NCI-H748 treated with DMSO at 0.1 percent for 48 hours (cell line): ENCODE data around the gene CDC42EP5.
"Not testable (repeated sequence)": the region's sequence is repeated elsewhere in the genome, so short reads cannot be mapped to it uniquely, and the experiment has no call there.

Source experiments
- DNase-seq: peaks from one replicate; lab custom pipeline; 2025; lab: John Stamatoyannopoulos, UW

CDC42EP5 gene, protein sequence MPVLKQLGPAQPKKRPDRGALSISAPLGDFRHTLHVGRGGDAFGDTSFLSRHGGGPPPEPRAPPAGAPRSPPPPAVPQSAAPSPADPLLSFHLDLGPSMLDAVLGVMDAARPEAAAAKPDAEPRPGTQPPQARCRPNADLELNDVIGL

DNA sequence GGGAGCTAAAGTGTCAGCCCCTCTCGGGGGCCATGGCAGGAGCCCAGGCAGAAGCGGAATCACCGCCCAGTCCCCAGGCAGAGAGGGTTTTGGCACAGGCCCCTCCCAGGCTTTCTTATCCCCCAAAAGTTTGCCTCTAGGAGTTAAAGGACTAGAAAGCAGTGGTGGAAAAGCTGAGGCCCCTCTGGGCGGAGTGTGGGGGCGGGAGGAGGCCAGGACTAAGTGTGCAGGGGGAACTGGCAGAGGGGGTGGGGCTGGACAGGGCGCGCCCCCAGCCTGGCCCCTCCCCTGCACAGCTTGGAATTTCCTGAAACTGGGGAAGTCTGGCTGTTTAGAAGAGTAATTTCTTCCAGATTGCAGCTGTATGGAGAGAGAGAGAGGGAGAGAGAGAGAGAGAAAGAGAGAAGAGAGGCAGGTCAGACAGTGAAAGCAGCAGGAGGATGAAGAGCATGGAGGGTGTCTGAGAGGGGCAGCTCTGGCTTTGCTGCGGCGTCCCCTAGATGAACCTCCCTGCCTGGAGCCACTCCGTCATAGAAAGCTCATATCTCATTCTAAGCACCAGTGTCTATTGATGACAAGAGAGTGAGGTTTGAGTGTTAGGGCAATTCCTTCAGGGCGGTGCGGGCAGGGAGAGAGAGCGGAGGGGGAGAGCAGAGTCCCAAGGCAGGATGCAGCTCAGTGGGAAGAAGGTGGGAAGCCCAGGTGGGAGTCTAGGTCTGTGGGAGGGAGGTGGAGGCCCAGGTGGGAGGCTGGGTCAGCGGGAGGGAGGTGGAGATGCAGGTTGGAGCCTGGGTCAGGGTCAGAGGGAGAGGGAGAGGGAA lies at the start of gene CDC42EP5:
Gene CDC42EP5 (minus strand): TSS at position 226 of the 821 bp plus-strand sequence. CDS start 7,749 bp downstream, outside the sequence.
- DNase-seq, result no peak

DNA sequence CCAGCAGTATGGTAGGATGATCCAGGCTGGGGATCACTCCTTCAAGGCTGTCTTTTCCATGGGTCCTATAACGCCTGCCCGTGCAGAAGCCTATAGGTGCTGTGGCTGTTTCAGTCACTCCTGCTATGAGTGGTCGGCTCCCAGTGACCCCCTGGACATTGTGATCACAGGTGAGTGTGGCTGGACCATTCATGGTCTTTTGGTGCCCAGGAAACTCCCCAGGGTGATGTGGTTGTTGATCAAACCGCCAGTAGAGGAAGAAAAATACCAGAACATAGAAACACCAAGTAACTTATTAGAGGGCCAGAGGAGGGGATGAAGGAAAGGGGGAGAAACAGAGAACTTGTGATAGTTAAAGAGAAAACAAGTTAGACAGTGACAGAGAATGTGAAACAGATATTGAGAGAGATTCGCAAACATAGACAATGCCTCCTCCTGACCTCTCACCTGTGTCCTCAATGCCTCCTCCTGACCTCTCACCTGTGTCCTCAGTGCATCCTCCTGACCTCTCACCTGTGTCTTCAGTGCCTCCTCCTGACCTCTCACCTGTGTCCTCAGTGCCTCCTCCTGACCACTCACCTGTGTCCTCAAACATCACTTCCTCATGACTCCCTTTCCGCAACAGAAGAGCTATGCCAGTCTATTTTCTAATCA lies 48.9 kb upstream of the CDC42EP5 start:
- DNase-seq, result no peak

DNA sequence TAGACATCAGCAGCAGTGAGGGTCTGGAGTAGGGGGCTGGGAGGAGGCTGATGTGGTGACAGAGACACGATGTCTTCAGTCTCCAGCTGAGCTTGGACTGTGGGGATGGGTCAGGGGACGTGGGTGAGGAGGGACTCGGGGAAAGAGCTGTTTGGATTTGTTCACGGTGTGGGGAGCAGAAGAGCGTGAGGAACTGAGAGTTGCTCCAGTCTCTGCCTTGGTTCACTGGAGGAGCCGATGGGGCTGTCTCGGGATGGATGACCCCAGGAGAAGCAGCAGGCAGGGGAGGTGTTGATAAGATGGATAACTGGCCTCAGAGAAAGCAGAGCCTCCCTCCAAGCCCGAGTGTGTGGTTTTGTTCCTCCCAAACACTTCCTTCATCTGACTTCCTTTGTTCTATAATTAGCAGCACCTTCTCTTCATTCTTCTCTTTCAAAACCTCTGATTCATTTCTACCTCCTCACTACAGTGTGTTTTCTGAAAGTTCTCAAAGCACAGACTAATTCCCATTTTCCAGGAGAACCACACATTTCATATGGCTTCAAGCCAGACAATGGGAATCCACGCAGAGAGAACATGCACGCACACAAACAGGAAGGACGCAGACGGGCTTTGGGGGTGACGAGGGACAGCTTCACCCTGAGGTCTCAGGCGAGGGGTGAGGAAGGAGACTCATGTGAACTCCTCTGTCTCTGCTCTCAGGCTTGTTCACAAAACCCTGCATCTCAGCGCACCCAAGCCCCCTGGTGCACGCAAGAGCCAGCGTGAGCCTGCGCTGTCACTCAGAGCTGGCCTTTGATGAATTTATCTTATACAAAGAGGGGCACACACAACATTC lies 48.1 kb upstream of the CDC42EP5 start:
- no peak for DNase-seq

DNA sequence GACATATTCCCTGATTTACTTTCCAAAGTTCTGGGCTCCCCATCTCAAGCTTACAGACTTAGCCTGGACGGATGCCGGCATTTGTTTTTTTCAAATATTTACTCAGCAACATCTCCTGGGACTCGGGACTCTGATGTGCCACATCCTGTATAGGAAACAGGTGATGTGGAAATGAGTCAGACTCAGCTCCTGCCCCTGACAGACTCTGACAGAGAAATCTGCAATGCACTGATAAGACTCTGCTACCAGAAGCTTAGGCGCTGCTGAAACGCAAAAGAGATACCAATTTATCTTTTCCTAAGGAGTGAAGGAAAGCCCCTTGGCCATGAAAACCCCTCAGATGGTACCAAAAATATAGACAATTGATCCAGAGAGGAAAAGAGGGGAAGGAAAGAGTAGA lies 45.7 kb upstream of the CDC42EP5 start:
- DNase-seq, result no peak

DNA sequence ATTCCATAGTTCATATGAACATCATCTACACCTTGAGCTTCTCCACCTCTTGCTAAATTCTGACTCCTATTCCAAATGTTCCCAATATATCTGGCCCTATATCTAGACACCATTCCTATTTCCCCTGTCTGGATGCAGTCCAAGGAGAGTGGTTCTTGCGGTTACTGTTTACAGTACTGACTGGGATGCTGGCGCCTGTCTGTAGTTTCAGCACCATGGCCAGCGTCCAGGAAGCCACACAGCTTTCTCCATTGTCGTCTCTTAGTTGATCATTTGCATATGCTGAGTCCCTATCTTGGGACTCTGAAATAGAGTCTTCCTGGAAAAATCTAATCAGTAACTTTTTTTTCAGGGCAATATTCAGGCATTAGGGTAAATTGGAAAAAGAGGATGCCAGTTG lies 44.4 kb upstream of the CDC42EP5 start:
- no peak for DNase-seq

DNA sequence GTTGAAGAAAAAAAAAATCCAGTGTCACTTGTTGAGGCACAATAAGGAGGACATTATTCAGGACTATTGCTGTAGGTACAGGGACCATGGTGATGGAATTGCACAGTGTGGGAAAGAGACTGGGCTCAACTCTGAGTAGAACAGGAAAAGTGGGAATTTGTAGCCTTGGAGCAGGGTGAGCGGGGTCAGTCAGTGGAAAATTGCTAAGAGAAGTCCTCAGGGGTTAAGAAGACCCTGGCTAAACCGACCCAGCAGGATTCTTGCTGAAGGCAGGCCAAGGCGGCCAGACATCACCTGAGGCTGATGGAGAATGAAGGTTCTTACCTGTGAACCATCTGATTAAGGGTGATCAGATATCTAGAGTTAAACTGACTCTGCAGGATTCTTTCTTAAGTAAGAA lies 42.1 kb upstream of the CDC42EP5 start:
- no peak for DNase-seq

DNA sequence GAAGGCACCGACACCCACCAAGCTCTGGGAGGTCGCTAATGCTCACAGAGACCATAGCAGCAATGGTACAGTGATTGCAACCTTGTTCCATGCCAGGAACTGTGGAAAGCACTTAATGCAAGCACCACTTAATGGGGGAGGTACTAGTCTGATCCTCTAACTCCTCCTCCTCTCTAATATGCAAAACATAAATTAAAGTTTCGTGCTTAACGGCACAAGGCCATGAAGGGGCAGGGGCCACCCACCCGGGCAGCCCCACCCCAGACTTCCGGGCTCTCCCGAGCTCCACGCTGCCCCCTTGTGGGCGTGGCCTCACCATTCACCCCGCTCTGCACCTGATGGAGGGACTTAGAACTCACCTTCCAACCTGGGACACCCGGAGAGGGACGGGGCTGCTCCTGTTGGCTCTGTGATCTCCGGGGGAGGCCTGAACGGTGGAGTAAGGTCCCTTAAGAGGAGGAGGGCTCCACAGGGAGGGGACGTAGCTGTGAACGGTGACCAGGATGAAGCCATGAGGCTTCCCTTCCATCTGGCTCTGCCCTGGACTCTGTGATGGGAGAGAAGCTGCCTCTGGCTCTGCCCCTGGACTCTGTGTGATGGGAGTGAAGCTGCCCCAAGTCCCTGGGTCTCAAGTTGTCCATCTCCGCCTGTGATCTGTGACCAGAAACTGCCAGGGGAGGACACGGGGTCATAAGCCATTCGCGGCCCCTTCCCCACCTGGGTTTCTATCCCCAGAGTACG lies 36.3 kb upstream of the CDC42EP5 start:
- not testable (repeated sequence) for DNase-seq

DNA sequence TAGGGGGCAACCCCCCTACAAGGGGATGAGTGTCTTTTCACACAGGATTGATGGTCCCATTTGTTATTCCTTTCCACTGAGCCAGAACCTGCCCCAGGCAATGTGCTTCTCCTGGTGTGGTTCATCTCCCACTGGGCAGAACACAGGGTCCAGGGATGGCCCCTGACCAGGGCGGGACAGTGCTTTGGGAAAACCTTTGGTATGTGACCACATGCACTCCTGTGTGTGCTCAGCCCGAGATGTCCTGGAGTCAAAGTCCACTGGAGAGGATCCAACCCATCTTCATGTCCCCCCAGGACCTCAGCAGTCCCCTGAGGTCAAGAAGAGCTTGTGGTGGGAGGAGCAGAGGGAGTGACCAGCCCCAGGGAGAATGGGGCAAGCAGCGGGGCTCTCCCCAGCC lies 35.4 kb upstream of the CDC42EP5 start:
- DNase-seq, result not testable (repeated sequence)

DNA sequence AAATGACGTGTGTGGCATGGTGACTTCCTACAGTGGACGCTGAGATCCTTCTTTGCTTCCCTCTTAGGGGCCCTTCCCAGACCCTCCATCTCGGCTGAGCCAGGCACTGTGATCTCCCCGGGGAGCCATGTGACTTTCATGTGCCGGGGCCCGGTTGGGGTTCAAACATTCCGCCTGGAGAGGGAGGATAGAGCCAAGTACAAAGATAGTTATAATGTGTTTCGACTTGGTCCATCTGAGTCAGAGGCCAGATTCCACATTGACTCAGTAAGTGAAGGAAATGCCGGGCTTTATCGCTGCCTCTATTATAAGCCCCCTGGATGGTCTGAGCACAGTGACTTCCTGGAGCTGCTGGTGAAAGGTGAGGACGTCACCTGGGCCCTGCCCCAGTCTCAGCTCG lies 34.7 kb upstream of the CDC42EP5 start:
- no peak for DNase-seq

DNA sequence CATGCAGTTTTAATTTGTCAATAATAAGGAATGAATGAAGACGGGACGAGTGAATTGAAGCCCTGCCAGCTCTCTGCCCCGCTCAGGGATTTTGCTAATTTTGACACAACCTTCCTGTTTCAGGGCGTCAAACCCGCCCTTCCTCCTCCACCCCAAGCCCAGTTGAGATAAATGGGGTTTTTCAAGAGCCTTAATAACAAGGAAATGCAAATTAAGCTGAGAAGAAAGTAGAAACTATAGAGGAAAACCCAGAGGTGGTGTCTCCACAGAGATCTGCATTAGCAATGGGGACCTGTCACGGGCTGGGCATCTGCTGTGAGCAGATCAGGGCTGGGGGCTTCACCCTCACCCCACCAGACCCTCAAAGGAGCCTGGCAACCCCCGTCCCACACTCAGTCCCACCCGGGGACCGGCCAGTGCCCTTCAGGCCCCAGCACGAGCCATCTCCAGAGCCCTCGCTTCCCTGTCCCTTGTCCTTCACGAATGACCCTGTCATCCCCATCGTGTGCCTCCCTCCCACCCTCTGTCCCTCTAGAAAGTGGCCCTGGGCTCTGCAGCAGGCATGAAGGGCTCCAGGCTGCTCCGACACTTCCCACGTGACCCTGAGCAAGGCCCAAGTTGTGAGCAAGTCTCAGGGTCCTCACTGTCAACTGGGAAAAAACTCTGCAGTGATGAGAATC lies 34.1 kb upstream of the CDC42EP5 start:
- not testable (repeated sequence) for DNase-seq

DNA sequence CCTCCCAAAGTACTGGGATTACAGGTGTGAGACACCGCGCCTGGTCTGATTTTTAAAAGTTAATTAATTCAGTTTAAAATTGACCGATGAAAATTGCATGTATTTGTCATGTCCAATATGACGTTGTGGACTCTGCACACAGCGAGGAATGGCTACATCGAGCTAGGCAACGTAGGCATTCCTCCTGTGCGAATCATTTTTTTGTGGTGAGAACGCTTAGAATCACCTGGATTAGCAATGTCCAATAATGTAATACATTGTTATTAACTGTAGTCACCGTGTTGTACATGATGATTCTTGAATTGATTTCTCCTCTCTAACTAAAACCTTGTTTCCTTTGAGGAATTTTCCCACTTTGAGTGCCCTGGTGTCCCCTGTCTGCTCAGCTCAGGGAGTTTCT lies 33.0 kb upstream of the CDC42EP5 start:
- DNase-seq, result no peak

DNA sequence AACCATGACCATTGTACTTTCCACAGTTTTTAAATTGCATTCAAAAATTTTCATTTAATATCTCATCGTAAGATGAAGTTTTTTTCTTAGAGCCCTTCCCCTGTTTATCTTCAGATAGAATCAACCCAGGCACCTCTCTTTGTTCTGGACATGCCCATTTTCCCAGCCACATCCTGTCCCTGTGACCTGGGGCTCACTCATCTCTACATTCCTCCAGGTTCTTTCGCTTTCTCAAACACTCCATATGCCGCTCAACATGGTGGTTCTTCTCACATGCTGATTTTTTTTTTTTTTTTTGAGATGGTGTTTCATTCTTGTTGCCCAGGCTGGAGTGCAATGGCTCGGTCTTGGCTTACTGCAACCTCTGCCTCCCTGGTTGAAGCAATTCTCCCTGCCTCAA lies 32.4 kb upstream of the CDC42EP5 start:
- DNase-seq, result not testable (repeated sequence)

DNA sequence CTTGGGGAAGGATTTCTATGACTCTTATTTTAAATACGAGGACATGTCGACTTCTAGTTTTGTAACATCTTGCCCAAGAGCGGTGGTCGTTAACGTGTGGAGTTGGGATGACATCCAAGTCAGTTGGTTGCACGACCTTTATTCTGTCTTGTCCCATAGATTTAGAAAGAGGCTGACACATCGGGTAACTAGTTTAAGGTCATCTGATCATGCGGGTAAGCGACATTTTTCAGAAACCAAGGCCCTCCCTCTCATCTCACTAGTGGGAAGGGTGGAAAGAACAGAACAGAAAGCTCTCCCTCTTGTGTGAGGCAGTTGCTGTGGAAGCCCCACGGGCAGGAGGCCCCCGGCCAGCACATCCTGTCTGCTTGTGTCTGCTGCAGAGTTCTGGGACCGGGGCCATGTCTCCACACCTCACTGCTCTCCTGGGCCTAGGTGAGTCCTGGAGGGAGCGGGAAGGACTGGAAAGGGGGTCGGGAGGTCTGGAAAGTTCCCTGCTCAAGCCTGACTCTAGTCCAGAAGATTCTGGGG lies 29.5 kb upstream of the CDC42EP5 start, which contains the start of gene LAIR2:
Gene LAIR2 (plus strand): TSS at position 314 of the 531 bp plus-strand sequence. CDS start 88 bp downstream, at position 402.
- DNase-seq, result no peak

DNA sequence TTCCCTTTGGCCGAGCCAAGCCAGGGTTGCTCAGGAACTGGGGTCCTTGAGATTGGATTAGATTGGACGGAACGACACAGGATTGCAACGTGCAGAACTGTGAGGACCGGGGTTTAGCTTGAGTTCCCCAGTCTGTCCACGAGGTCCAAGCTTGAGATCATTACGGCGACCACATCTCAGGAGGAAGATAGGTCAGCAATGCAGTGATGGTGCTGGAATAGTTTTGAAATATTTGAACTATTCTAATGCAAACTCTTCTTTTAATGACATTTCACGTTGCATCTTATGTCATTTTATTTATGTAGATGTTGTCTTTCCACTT lies 25.3 kb upstream of the CDC42EP5 start:
- not testable (repeated sequence) for DNase-seq

DNA sequence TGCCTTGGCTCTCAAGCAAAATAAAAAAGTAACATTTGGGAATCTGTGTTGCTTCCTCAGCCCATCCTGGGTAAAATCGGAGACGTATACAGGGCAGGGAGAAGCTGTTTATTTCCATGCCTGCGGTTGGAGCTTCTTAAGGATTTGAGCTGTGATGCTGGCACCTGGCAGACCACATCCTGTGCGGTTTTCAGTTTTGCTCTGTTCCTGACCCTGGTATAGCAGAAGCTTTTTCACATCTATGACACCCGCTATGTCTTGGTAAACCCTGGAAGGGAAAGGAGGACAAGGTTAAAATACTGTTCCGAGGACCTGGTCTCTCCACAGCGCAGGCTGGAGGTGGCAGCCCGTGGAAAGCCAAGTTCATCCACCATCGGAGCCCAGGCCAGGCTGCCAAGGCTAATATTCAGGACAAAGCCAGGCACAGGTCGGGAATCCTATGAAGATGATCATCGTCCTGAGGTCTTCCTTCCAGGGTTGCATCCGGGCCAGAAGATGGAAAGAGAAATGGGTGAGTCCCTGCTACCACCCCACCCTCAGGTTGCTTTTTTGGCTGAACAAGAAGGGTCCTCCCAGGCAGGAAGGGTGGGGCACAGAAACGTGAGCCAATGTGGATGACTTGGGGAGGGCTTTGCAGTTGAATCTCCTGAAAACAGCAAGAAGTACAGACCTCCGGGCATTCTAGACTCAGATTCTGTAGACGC lies 24.8 kb upstream of the CDC42EP5 start:
- not testable (repeated sequence) for DNase-seq

DNA sequence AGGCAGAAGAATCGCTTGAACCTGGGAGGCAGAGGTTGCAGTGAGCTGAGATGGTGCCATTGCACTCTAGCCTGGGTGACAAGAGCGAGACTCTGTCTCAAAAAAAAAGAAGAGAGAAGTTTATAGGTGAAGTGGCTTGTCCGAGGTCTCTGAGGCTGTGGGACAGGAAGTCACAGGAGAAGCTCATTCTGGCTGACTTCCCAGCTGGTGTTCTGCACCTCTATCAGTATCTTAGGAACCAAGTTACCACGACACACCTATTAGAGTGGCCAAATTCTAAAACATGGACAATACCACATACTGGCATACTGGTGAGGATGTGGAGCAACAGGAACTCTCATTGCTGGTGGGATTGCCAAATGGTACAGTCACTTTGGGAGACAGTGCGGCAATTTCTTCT lies 22.2 kb upstream of the CDC42EP5 start:
- DNase-seq, result not testable (repeated sequence)

DNA sequence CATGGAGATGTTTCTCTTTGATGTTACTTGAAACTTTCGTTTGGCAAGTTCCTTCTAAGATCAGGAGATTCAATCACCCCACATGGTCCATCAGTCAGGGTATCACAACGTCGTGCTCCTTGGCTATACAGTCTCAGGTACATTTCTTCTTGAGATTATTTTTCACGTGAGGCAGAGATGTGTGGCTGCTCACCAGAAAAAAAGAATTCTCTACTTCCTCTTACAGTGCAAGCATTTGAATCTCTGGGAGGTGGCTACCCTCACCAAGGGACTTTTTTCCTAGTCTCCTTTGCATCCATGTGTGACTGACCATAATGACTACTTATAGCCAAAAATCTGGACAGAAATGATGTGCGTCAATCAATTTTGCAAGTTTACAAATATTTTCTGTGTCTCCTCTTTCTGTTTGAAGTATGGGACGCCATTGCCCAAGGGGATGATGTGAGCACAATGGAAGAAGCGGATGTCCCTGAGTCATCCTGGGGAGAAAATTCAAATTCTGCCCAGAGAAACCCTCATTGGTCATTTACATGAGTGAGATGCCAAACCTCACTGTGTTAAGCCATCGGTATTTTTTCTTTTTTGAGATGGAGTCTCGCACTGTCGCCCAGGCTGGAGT lies 21.0 kb upstream of the CDC42EP5 start:
- no peak for DNase-seq

DNA sequence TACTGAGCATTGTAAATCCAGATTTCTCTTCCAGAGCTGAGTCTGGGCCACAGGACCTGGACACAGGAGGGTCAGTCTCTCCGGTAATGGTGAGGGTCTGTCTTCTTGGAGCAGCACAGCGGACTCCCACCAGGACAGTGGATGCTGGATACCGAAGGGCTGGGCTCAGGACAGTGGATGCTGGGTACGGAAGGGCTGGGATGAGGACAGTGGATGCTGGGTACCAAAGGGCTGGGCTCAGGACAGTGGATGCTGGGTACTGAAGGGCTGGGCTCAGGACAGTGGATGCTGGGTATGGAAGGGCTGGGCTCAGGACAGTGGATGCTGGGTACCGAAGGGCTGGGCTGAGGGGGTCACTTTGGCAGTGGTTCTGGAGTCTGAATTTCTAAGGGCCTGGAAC lies 20.0 kb upstream of the CDC42EP5 start:
- not testable (repeated sequence) for DNase-seq

DNA sequence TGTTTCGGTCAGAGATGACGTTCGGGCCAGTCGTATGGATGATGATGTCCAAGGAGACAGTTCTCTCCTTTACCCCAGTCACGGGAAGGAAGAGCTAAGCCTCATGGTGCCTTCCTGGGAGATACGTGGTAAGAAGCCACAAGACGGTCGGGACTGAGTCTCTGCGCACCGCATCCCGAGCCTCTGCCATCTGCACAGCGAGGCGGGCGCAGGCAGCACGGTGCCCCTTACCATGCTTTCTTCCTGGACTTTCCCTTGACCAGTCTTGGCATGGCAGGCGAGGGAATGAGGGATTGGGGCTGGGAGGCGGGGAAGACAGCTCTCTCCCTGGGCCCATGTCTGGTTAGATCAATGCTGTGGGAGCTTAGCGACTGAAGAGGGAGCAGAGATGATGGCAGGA lies 19.5 kb upstream of the CDC42EP5 start:
- no peak for DNase-seq

DNA sequence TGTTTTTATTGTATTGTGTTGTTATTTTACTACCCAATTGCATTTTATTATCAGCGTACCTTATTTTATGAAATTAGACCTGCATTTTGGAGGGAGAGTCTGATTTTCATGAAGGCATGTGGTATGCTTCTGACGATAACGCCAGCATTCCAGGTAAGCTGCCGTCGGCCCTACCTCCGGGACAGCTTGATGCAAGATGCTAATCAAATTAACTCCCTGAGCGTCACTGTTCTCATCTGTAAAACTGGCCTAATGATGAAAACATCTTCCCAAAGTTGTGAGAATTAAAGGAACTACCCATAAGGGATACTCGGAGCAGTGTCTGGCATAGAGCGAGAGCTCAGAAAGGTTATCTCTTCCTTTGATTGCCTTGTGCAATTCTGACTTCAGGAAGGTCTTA lies 16.7 kb upstream of the CDC42EP5 start:
- DNase-seq, result no peak
